D721Med (cell line): ENCODE results near the gene MAPK8IP1.

ENCODE experiments used
- DNase-seq: peaks from one replicate; pipeline ENCODE4 v3.0.0; 2011; ENCODE audit warnings: low spot score; ENCODE audit not compliant: insufficient read length
- FAIRE-seq: peaks from 2 replicates; lab custom pipeline; 2011; peaks lifted over from hg19 to GRCh38; lab: Jason Lieb, UNC
- CTCF ChIP-seq: IDR thresholded peaks from 2 replicates; pipeline ENCODE4 v1.5.1; 2012; ENCODE audit warnings: mild to moderate bottlenecking, control low read depth; ENCODE audit not compliant: insufficient read depth; ENCODE audit errors: missing control alignments

The MAPK8IP1 gene

DNA sequence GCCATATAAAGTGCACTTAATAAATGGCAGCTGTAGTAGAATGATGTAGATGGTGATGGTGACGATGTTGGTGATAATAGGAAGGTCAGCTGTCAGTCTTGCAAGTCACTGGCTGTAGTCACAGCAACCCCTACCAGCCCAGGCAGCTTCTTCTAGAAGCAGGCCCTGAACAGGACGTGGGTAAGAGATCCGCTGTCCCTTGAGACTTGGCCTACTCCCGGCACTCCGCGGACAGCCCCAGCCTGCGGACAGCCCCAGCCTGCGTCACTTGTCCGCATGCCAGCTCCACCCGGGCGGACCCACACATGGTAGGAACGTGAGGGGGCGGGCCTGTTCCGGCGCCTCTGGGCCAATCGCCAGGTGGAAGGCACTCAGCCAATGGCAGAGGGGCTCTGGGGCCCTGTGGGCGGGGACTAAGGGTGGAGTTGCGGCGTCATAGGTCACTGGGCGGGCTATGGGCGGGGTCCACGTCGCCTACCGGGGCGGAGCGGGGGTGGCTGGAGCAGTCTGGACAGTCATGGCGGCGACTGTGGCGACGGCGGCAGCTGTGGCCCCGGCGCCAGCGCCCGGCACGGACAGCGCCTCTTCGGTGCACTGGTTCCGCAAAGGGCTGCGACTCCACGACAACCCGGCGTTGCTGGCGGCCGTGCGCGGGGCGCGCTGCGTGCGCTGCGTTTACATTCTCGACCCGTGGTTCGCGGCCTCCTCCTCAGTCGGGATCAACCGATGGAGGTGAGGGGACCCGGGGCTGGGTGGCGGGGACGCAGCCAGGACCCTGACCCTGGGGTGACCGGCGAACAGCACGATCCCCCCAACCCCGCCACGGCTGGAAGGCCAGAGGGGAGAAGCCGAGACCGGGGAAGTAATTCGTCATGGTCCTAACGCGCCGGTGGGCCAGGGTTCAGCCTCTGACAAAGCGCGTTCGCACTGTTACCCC is 38.2 kb upstream of the MAPK8IP1 start, which contains the start of gene CRY2:
Gene CRY2, plus strand, starts transcription at position 502 of the 937 bp plus-strand sequence. Its CDS starts 16 bp downstream, at position 518.
- no peak for TF ChIP-seq CTCF
- FAIRE-seq (no peak), DNase-seq (peak; percentile 83)

DNA sequence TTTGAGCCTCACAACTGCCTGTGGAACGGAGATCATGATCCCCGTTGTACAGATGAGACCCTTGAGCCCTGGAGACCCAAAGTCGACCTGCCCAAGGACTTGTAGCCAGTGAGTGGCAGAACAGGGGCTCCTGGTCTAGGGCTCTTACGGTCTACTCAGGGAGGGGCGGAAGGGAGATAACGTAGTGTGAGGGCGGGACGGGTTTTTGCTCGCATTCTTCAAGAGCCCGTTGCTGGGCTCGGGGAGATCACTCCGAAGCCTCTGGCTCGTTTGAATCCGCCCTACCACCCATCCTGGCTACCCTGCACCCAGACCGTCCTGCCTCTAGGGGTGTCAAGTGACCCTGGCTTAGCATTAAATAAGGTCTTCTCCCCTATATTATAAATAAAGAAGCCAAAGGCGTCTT is 37.5 kb upstream of the MAPK8IP1 start:
- no peak for TF ChIP-seq CTCF
- DNase-seq (no peak), FAIRE-seq (no peak)

- no peak for TF ChIP-seq CTCF
- FAIRE-seq (no peak), DNase-seq (no peak)
Observed at GRCh38 chr11:45848654-45849081, 36.8 kb upstream of the MAPK8IP1 start.

- DNase-seq, result no peak
- no peak for FAIRE-seq
- no peak for TF ChIP-seq CTCF
Observed at GRCh38 chr11:45850446-45850845, 35.0 kb upstream of the MAPK8IP1 start.

DNA sequence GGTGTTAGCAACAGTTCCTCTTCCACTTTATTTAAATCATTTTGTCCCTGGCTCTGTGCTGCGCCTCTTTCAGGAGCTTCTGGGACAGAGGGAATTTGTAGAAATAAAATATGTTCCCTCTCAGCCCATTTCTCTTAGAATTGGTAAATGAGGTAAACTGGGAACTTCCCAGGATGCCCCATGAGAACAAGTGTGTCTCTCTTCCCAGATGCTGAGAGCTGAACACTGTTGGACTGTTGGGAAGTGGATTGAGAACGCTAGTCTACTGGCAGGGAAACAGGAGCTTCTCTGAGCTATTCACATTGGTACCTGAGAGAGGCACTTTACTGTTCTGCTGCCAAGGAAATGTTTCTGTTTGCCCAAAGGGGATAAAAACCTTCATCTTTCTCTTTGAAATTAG is 34.2 kb upstream of the MAPK8IP1 start:
- no peak for TF ChIP-seq CTCF
- FAIRE-seq (no peak), DNase-seq (no peak)

DNA sequence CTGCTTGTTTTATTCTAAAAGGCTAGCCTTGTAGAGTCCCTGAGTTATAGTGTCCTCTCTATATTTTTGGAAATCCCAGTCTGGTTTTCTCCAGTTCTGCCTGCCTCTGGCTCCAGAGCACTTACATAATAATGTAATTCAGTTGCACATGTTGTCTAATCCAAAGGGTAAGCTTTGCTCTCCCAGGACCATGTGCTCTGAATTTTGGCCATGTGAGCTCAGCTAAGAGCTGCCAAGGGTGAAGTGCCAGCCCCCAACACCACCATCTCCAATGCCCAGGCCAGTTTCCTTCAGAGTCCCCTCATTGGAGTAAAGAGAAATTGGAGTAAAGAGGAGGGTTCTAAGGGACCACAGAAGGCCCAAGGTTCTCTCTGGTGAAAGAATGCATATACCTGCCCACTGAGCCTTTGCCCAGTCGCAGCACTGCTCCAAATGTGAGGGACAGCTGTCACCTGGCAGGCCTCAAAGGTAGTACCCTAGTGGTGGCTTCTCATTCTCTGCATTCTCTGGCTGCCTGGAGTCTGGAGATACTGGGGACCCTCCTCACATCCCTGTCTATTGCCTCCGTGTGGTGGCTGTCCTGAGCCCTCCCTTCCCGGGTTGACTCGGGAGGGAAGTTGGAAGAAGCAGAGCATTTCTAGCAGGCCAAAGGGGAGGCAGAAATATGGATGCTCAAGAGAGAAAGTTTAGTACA is 33.3 kb upstream of the MAPK8IP1 start:
- FAIRE-seq, result no peak
- no peak for DNase-seq

More for the DNA sequence above, 33.3 kb upstream of the MAPK8IP1 start:
- TF ChIP-seq CTCF, result no peak
